Liver (tissue), 2 donors: Measurements from ENCODE around the gene PARP8.

ENCODE experiments used
- ATF3 ChIP-seq: IDR thresholded peaks from 2 replicates; pipeline ENCODE4 v1.6.1; 2016; ENCODE audit warnings: antibody characterized with exemption
- REST ChIP-seq: IDR thresholded peaks from 2 replicates; pipeline ENCODE4 v1.6.1; 2016; ENCODE audit warnings: antibody characterized with exemption, mild to moderate bottlenecking
- SP1 ChIP-seq: IDR thresholded peaks from 2 replicates; pipeline ENCODE4 v1.6.1; 2018; ENCODE audit warnings: antibody characterized with exemption, mild to moderate bottlenecking
- donor health status: healthy.

GRCh38 chr5:50653946-50654345, 12.5 kb upstream of the PARP8 start:
- no peak for TF ChIP-seq ATF3
- TF ChIP-seq REST: no peak
- no peak for TF ChIP-seq SP1
